IMR-90 (cell line): ENCODE measurements around the gene CTAGE8.
"Not testable (repeated sequence)": the region's sequence is repeated elsewhere in the genome, so short reads cannot be mapped to it uniquely, and the experiment has no call there.

Experiments used
- BHLHE40 ChIP-seq: fragments of 150-350 bp; IDR thresholded peaks from 2 replicates; pipeline ENCODE4 v1.6.1; 2016; ENCODE audit warnings: mild to moderate bottlenecking, low read depth, low read length
- CEBPB ChIP-seq: IDR thresholded peaks from 2 replicates; pipeline ENCODE4 v1.6.1; 2012; ENCODE audit warnings: low read depth, low read length, improper control_type of control experiment
- CTCF ChIP-seq: conservative IDR thresholded peaks from 2 replicates; pipeline ENCODE4 v1.5.1; 2012; ENCODE audit warnings: mild to moderate bottlenecking, low read depth, low read length, improper control_type of control experiment
- ELK1 ChIP-seq: fragments of 150-350 bp; IDR thresholded peaks from 2 replicates; pipeline ENCODE4 v1.6.1; 2016; ENCODE audit warnings: low read depth, mild to moderate bottlenecking, low read length, moderate library complexity, borderline replicate concordance
- FOS ChIP-seq: fragments of 150-350 bp; IDR thresholded peaks from 2 replicates; pipeline ENCODE4 v1.6.1; 2016; ENCODE audit warnings: low read depth, low read length
- MAZ ChIP-seq: IDR thresholded peaks from 2 replicates; pipeline ENCODE4 v1.6.1; 2012; ENCODE audit warnings: low read depth, mild to moderate bottlenecking, low read length, improper control_type of control experiment, moderate library complexity, borderline replicate concordance
- MXI1 ChIP-seq: IDR thresholded peaks from 2 replicates; pipeline ENCODE4 v1.6.1; 2012; ENCODE audit warnings: low read depth, mild to moderate bottlenecking, low read length, moderate library complexity, borderline replicate concordance
- NFE2L2 ChIP-seq: fragments of 150-350 bp; IDR thresholded peaks from 2 replicates; pipeline ENCODE4 v1.6.1; 2016; ENCODE audit warnings: low read depth, mild to moderate bottlenecking, low read length
- POLR2A ChIP-seq: IDR thresholded peaks from 2 replicates; pipeline ENCODE4 v1.6.1; 2012; ENCODE audit warnings: mild to moderate bottlenecking, low read depth, low read length
- RAD21 ChIP-seq: IDR thresholded peaks from 2 replicates; pipeline ENCODE4 v1.6.1; 2012; ENCODE audit warnings: low read length, improper control_type of control experiment
- RFX5 ChIP-seq: IDR thresholded peaks from 2 replicates; pipeline ENCODE4 v1.8.0; 2012; ENCODE audit warnings: low read depth, mild to moderate bottlenecking, low read length, moderate library complexity
- SMC3 ChIP-seq: fragments of 150-350 bp; IDR thresholded peaks from 2 replicates; pipeline ENCODE4 v1.6.1; 2016; ENCODE audit warnings: low read depth, mild to moderate bottlenecking, antibody characterized with exemption, low read length, moderate library complexity
- USF2 ChIP-seq: fragments of 150-350 bp; IDR thresholded peaks from 2 replicates; pipeline ENCODE4 v1.6.1; 2017; ENCODE audit warnings: mild to moderate bottlenecking, antibody characterized with exemption, low read length, low read depth

GRCh38 chr7:144311218-144311617, 42.1 kb upstream of the CTAGE8 start:
- not testable (repeated sequence) for TF ChIP-seq CTCF, POLR2A, SMC3, RAD21, BHLHE40, FOS, USF2, ELK1, RFX5, CEBPB, MAZ, MXI1, NFE2L2
